Measurements from ENCODE around the gene PRRX2.

- TF ChIP-seq CTCF (optimal IDR thresholded peaks at IDR 0.05 in 1 of 3, IDR thresholded peaks at IDR 0.05 in 1 of 3, conservative IDR thresholded peaks at IDR 0.05 in 1 of 3; ENCODE audit: extremely low read depth in 1 of 3, insufficient read depth in 2 of 3, low read length in 3 of 3), result no peak
- no peak for TF ChIP-seq EZH2 (IDR thresholded peaks at IDR 0.05; ENCODE audit: low read length)
Observed at GRCh38 chr9:129719135-129719534, 53.7 kb downstream of the PRRX2 start.
